Measurements from ENCODE around the gene ALMS1.
"Not testable (repeated sequence)": the region's sequence is repeated elsewhere in the genome, so short reads cannot be mapped to it uniquely, and the experiment has no call there.

Gene ALMS1

GRCh38 chr2:73402386-73403103, 16.9 kb downstream of the ALMS1 start:
- DNase-seq, result no peak

GRCh38 chr2:73403237-73403636, 17.6 kb downstream of the ALMS1 start:
- no peak for DNase-seq

GRCh38 chr2:73404409-73404808, 18.8 kb downstream of the ALMS1 start:
- DNase-seq, result no peak

- no peak for DNase-seq
Measured at GRCh38 chr2:73406996-73407395, 21.4 kb downstream of the ALMS1 start.

GRCh38 chr2:73408198-73408597, 22.6 kb downstream of the ALMS1 start:
- no peak for DNase-seq

- no peak for DNase-seq
Measured at GRCh38 chr2:73414696-73415095, 29.1 kb downstream of the ALMS1 start.

- DNase-seq, result no peak
Measured at GRCh38 chr2:73415906-73416305, 30.3 kb downstream of the ALMS1 start.

- peak; percentile 63 for DNase-seq
Measured at GRCh38 chr2:73418343-73418742, 32.7 kb downstream of the ALMS1 start.

GRCh38 chr2:73423913-73424312, 38.3 kb downstream of the ALMS1 start:
- no peak for DNase-seq

GRCh38 chr2:73426176-73426575, 40.5 kb downstream of the ALMS1 start:
- DNase-seq, result no peak

GRCh38 chr2:73436019-73436418, 50.4 kb downstream of the ALMS1 start:
- DNase-seq, result no peak

GRCh38 chr2:73444202-73444601, 58.6 kb downstream of the ALMS1 start:
- no peak for DNase-seq

GRCh38 chr2:73448856-73449255, 63.2 kb downstream of the ALMS1 start:
- DNase-seq, result peak; percentile 25

GRCh38 chr2:73449404-73449803, 63.8 kb downstream of the ALMS1 start:
- DNase-seq, result no peak

GRCh38 chr2:73451263-73451972, 65.8 kb downstream of the ALMS1 start:
- no peak for DNase-seq

GRCh38 chr2:73457982-73458381, 72.3 kb downstream of the ALMS1 start:
- DNase-seq, result no peak

GRCh38 chr2:73462388-73462787, 76.8 kb downstream of the ALMS1 start:
- not testable (repeated sequence) for DNase-seq

GRCh38 chr2:73468376-73468775, 82.7 kb downstream of the ALMS1 start:
- no peak for DNase-seq

- DNase-seq, result not testable (repeated sequence)
Measured at GRCh38 chr2:73483874-73484273, 98.2 kb downstream of the ALMS1 start.

GRCh38 chr2:73487112-73487657, 101.5 kb downstream of the ALMS1 start:
- DNase-seq, result no peak

- DNase-seq, result no peak
Measured at GRCh38 chr2:73488079-73488478, 102.4 kb downstream of the ALMS1 start.

GRCh38 chr2:73489053-73489452, 103.4 kb downstream of the ALMS1 start:
- no peak for DNase-seq

GRCh38 chr2:73494031-73494430, 108.4 kb downstream of the ALMS1 start:
- DNase-seq, result no peak

GRCh38 chr2:73503992-73504570, 118.4 kb downstream of the ALMS1 start:
- DNase-seq, result no peak

All from femur (tissue), 1 donor.